NCI-H146 (cell line): Measurements from ENCODE around the gene GPR156.

Experiments
- DNase-seq: peaks from one replicate; lab custom pipeline; 2025; lab: John Stamatoyannopoulos, UW

The GPR156 gene

GRCh38 chr3:120125992-120126391, 159.0 kb downstream of the GPR156 start:
- DNase-seq = no peak

DNA sequence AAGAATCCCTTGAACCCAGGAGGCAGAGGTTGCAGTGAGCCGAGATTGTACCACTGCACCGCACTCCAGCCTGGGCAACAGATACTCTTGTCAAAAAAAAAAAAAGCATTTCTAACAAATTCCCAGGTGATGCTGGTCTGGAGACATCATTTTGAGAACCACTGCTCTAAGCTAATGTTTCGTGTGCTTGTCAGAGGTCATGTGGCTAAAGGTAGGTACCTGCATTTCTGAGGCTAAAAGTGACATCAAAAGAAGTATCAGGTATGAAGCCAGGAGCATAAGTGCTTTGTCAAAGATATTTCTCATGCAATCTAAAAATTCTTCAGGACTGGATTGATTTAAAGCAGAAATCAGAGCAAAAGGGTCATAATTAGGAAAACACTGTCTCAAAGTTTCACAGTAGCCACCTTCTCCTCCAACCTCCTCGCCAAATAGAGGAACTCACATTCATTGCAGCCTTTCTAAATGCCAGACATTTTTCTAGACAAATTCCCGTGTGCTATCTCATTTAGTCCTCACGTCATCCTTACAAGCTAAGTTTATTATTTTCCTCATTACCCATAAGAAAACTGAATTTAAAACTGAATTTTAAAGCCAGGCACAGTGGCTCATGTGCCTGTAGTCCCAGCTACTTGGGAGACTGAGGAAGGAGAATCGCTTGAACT, 165.0 kb downstream of the GPR156 start:
- DNase-seq = no peak
